Activated naive CD8-positive, alpha-beta T cell treated with anti-CD3 and anti-CD28 coated beads, Interleukin-2, amount 10 ng/mL, durations not matched to agents 7 days and 5 days (primary cell): ENCODE data around the gene GNB2. TPM values are rescaled to one million over a fixed set of nuclear protein-coding genes. Genes with fewer than 3 reads are reported as not detected.

Experiments used
- ATAC-seq: fragments of 150-1000 bp; cut with Tn5 transposase; one replicate; pipeline ENCODE4 v1.10.0; 2021; ENCODE audit warnings: low read depth, moderate library complexity
- POLR2A ChIA-PET: fragments of 350-600 bp; sonication (Branson Sonifier 250); formaldehyde crosslinking; loops from one replicate; lab custom pipeline; 2021; ENCODE audit warnings: antibody characterized with exemption; lab: Charles Lee
- DNase-seq: peaks from one replicate; pipeline ENCODE4 v3.0.0; 2021
- H3K27ac Mint-ChIP-seq: one replicate; pipeline ENCODE4 v1.8.0; 2022; ENCODE audit warnings: mild to moderate bottlenecking, mixed read lengths
- H3K27me3 Mint-ChIP-seq: one replicate; pipeline ENCODE4 v1.8.0; 2022; ENCODE audit warnings: mild to moderate bottlenecking, moderate library complexity, mixed read lengths
- H3K36me3 Mint-ChIP-seq: one replicate; pipeline ENCODE4 v1.8.0; 2021; ENCODE audit warnings: mild to moderate bottlenecking, mixed read lengths
- H3K4me1 Mint-ChIP-seq: one replicate; pipeline ENCODE4 v1.8.0; 2021; ENCODE audit warnings: mixed read lengths
- H3K4me3 Mint-ChIP-seq: one replicate; pipeline ENCODE4 v1.8.0; 2022; ENCODE audit warnings: mild to moderate bottlenecking, moderate library complexity, mixed read lengths
- H3K9me3 Mint-ChIP-seq: one replicate; pipeline ENCODE4 v1.8.0; 2021; ENCODE audit warnings: mixed read lengths
- total RNA-seq, 2 experiments: library from RNA; stranded (reverse); gene quantifications; one replicate each; pipeline ENCODE4 v1.2.3, GENCODE V29; 2021

GNB2 gene
- total RNA-seq, 2 experiments from 2014 or later, result 203 to 216 TPM

DNA sequence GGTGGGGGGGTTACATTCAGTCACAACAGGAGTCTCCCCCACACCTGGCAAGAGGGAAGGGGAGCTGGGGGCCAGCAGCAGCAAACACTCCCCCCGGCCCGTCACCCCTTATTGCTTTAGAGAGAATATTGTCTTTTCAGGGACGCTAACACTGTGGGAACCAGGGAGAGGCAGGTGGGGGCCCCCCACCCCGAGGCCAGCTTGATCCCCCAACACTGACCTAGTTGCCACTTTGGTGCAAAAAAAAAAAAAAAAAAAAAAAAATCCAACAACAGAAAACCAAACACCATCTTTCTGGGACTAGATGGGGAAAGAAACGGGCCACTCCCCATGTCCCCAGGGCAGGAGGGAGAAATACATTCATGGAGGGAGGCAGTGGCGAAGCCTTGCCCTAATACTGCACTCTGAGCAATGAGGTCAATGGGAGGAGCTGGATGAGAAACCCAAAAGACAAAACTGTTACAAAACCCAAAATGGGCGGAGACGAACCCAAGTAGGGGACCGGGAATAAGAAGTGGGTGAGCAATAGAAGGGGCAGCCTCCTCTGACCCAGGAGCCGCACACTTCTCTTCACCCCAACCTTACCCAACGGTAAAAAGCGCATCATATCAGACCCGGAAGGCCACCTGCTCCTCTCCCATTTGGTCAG lies 6.5 kb downstream of the GNB2 start:
- H3K4me1 Mint-ChIP-seq, result peaks cover 9% of the 10 kb centered on the region
- DNase-seq, result peak; percentile 27
- peaks cover 19% of the 10 kb centered on the region for H3K36me3 Mint-ChIP-seq
- POLR2A ChIA-PET, result interaction anchor here (0.5 to 2.2 kb wide), 11 partner anchors 10 to 620 kb away, joined by 3 to 20 read pairs (median 4); partner anchors contain the start of genes MOSPD3 and POP7
- no peak overlapping the region for H3K4me3 Mint-ChIP-seq
- peak overlapping the region; percentile 19 for H3K27ac Mint-ChIP-seq
- ATAC-seq, result no peak
- no peaks in the 10 kb centered on the region for H3K9me3 Mint-ChIP-seq
- no peaks in the 10 kb centered on the region for H3K27me3 Mint-ChIP-seq

DNA sequence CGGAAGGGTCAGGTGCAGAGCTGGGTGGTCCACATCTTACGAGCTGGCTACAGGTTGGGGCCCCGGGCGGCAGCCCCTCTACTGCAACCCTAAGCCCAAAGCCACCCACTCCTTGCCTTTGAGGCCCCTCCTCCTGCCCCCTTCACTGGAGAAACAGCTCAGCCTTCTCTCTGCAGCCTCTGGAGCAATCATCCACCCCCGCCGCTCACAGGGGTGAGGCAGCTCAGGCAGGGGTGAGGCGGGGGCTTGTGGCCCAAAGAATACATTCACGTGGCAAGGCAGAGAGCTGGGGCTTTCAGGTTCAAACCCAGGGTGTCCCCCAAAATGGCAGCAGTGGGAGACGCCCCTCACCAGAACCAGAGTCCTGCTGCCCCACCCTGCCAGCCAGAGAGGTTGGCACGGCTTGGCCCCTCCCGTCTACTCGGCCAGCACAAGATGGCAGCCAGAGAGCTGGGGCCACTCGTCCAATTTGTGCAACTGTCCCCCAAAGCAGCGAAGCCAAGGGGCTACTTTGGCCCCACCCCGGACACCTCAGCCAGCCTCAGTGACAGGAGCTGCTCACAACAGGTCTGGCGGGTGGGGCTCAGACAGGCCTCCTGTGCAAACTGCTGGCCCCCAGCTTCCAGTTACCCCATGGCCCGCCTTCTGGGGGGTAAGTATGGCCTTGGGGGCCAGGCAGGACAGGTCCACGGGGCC lies 7.2 kb downstream of the GNB2 start:
- H3K27ac Mint-ChIP-seq, result no peak overlapping the region
- peak; percentile 39 for DNase-seq

DNA sequence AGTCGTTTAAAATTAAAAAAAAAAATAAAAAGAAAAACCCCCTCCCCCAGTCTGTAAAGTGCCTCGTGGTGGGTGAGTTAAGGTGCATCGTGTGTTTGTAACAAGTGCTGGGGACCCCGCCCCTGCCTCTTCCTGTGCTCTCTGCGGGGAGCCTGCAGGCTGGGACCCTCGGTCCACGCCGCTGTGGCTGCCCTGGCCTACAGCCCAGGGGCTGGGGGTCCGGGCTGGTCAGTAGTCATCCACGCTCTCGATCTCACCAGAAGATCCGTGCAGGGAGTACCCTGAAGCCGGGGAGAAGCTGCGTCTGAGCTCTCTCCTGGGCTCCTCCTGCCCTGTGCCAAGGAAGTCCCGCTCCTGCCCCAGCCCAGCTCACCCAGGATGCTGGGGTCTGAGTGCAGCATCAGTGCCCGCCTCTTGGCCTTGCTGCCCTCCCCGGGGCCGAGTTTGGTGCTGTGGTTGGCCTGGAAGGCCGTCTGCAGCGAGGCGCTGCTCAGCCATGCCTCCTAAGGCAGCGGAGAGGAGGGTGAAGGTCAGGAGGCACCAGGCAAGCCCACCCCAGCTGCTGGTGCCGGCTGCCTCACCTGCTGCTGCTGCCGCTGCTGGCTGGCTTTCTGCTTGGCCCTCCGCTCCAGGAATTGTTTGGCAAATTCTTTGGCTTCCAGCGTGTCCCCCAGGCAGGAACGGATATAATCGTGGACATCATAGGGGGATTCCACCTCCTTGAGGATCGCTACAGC lies 8.1 kb downstream of the GNB2 start:
- POLR2A ChIA-PET, result interaction anchor here (0.7 to 2.2 kb wide), 7 partner anchors 8 to 235 kb away, joined by 3 to 20 read pairs (median 6); partner anchors contain the start of gene POP7
- no peak for ATAC-seq
- Mint-ChIP-seq H3K4me1 (peaks cover 5% of the 10 kb centered on the region), H3K27me3 (no peaks in the 10 kb centered on the region), H3K36me3 (peaks cover 14% of the 10 kb centered on the region), H3K27ac (no peak overlapping the region), H3K9me3 (no peaks in the 10 kb centered on the region), H3K4me3 (no peak overlapping the region)
- peak; percentile 35 for DNase-seq

More for the DNA sequence above, 7.2 kb downstream of the GNB2 start:
- H3K4me3 Mint-ChIP-seq, result no peak overlapping the region
- POLR2A ChIA-PET, result interaction anchor here (0.5 to 2.2 kb wide), 11 partner anchors 9 to 234 kb away, joined by 3 to 20 read pairs (median 4); partner anchors contain the start of gene POP7
- ATAC-seq, result no peak
- no peaks in the 10 kb centered on the region for H3K27me3 Mint-ChIP-seq
- peaks cover 18% of the 10 kb centered on the region for H3K36me3 Mint-ChIP-seq
- H3K4me1 Mint-ChIP-seq, result peaks cover 9% of the 10 kb centered on the region
- H3K9me3 Mint-ChIP-seq, result no peaks in the 10 kb centered on the region

DNA sequence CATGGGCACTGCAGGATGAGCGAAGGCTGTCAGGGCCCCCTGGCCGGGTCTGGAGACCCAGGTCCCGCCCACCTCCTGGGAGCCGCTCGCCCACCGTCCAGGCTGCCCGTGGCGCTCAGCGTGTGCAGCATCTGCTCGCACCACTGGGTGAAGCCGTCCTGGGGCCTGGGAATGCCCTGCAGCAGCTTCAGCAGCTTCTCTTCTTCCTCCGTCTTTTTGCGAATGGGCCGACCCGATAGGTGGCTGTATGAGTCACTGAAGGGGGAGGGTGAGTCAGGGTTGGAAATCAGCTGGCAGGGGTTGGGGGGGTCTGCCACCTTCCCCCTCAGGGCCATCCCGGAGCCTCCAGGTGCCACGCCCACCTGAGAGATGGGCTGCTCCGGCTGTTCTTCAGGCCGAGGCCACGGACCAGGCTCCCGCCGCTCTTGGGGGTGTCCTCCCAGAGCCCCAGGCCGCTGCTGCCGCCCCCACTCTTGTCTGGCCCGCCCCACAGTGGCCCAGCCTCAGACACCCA lies 8.7 kb downstream of the GNB2 start:
- Mint-ChIP-seq H3K27ac (no peak overlapping the region), H3K4me1 (peaks cover 4% of the 10 kb centered on the region), H3K9me3 (no peaks in the 10 kb centered on the region), H3K4me3 (no peak overlapping the region), H3K27me3 (no peaks in the 10 kb centered on the region), H3K36me3 (peaks cover 10% of the 10 kb centered on the region)
- ATAC-seq, result no peak
- DNase-seq, result peak; percentile 34
- POLR2A ChIA-PET, result interaction anchor here (0.8 to 2.0 kb wide), 4 partner anchors 9 to 96 kb away, joined by 3 to 6 read pairs (median 5); partner anchors contain the start of genes FBXO24 and LRCH4

DNA sequence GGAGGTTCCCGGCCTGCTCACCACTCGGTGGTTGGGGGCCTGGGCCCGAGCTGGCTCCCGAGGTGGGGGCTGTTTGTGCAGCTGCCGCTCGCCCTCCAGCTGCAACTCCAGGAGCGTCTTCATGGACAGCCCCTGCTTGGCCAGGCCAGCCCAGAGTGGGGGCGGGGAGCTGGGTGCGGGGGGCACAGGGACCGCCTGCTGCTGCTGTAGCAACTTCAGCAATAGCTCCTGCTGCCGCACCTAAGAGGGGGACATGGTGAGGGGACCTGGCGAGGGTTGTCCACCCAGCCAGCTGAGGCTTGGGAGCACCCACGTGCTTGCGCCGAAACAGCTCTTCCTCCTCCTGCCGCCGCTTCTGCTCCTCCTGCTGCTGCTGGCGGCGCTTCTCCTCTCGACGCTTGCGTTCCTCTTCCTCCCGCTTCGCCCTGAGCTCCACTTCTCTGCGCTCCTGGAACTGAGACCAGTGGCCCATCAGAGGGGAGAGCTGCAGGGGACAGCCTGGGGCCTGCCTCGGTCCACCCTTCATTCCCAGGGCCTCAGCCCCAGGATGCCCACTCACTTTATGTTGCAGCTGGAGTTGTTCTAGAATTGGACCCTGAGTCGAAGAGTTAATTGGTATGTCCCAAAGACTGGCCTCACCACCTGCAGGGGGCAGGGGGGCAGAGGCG lies 9.6 kb downstream of the GNB2 start:
- peaks cover 9% of the 10 kb centered on the region for H3K36me3 Mint-ChIP-seq
- DNase-seq (peak; percentile 29), ATAC-seq (no peak)
- POLR2A ChIA-PET, result interaction anchor here (0.7 to 1.8 kb wide), 4 partner anchors 10 to 205 kb away, joined by 3 to 6 read pairs (median 4); partner anchors contain the start of genes FBXO24 and LRCH4
- H3K4me1 Mint-ChIP-seq, result peaks cover 4% of the 10 kb centered on the region
- no peaks in the 10 kb centered on the region for H3K27me3 Mint-ChIP-seq
- H3K9me3 Mint-ChIP-seq, result no peaks in the 10 kb centered on the region
- no peak overlapping the region for H3K4me3 Mint-ChIP-seq
- H3K27ac Mint-ChIP-seq, result peak overlapping the region; percentile 54

DNA sequence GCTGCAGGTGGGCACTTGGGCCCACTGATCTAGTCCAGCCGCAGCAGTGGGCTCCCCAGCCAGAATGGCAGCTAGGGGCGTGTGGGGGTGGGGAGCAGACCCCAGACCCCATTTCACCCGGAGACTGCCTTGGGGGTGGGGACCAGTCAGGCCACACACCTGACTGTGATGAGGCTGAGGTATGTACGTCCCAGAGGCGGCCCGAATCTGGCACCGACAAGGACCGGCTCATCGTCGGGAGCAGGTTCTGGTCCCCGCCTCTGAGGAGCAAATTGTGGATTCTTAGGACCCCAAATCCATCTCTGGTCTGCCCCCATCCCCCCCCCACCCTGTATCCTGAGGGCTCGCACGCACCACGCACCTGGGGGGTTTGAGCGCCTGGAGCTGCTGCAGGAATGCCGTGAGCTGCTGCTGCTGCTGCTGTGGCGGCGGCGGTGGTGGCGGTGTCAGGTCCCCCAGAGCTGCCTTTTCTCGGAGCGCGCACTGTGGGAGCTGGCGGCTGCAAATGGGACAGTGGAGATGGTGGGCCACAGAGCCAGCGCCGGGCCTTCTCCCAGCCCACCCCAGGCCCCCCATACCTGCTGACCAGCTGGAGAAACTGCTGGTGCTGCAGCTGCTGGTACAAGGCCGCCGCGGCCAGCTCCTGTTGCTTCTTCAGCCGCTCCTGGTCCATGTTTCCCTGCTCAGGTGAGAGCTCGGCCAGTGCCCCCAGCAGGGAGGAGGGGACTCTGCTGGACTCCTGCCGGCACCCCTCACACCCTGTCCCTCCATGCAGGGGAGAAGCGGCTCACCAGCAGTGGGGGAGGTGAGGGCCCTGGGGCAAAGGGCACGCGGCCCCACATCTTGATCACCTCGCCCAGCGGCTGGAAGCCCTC lies 10.4 kb downstream of the GNB2 start:
- no peaks in the 10 kb centered on the region for H3K9me3 Mint-ChIP-seq
- POLR2A ChIA-PET, result interaction anchor here (0.7 to 1.8 kb wide), 4 partner anchors 8 to 206 kb away, joined by 4 to 14 read pairs (median 5); partner anchors contain the start of genes FBXO24 and LRCH4
- H3K36me3 Mint-ChIP-seq, result peaks cover 5% of the 10 kb centered on the region
- H3K27me3 Mint-ChIP-seq, result no peaks in the 10 kb centered on the region
- ATAC-seq (no peak), DNase-seq (no peak)
- no peak overlapping the region for H3K4me3 Mint-ChIP-seq
- H3K4me1 Mint-ChIP-seq, result peaks cover 3% of the 10 kb centered on the region
- no peak overlapping the region for H3K27ac Mint-ChIP-seq

DNA sequence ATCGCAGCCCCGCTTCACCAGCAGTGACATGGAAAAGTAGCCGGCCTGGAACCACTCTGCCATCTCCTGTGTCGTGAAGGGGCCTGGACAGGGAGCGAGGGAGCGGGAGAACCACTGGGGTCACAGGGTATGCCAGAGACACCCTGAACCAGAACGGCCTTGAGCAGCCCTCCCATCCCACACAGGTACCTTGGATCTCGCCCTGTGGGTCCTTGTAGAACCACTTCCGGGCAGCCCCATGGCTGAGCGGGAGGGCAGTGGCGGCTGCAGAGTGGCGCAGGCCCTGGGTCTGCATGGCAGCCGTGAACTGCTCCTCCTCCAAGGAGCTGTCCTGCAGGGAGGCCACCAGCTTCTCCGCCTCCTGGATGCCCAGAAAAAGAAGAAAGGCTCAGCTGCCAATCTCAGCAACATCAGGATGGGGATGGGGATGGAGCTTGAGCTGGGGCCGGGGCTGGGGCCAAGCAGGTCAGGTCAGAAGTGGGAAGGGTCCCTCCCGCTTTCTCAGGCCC lies 11.0 kb downstream of the GNB2 start:
- POLR2A ChIA-PET, result interaction anchor here (1.6 kb wide), 1 partner anchor 9 kb away, joined by 14 read pairs; no protein-coding TSS in a partner anchor
- Mint-ChIP-seq H3K27ac (no peak overlapping the region), H3K4me3 (no peak overlapping the region), H3K27me3 (no peaks in the 10 kb centered on the region), H3K4me1 (peaks cover 1% of the 10 kb centered on the region), H3K36me3 (peaks cover 3% of the 10 kb centered on the region), H3K9me3 (no peaks in the 10 kb centered on the region)
- ATAC-seq, result no peak
- no peak for DNase-seq

DNA sequence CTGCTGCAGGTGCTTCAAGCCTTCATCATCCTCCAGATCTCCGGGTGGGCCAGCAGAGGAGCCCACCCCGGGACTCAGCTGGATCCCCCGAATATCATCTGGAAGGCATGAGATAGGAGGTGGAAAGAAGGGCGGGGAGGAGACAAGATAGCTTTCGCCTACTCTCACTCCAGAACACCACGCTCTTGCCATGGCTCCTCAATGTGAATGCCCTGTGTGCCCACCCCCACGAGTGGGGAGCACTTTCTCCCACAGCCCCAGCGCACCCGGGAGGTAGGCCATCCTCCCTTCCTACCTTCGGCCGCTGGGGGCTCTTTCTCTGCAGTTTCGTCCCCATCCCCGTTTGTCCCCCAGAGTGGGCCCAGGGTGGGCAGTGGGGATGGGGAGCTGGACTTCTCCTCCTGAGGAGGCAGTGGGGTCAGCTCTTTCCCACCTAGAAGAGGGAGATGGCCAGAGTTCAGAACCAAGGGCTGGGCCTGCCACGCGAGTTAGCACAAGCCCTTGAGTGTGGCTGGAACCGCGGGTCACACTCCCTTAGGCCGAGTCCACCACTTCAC lies 11.6 kb downstream of the GNB2 start:
- no peak for ATAC-seq
- H3K4me3 Mint-ChIP-seq, result no peak overlapping the region
- H3K27ac Mint-ChIP-seq, result no peak overlapping the region
- H3K9me3 Mint-ChIP-seq, result no peaks in the 10 kb centered on the region
- no peak for DNase-seq
- peaks cover 3% of the 10 kb centered on the region for H3K36me3 Mint-ChIP-seq
- H3K4me1 Mint-ChIP-seq, result peaks cover 3% of the 10 kb centered on the region
- POLR2A ChIA-PET, result interaction anchor here (1.6 kb wide), 1 partner anchor 9 kb away, joined by 14 read pairs; no protein-coding TSS in a partner anchor
- no peaks in the 10 kb centered on the region for H3K27me3 Mint-ChIP-seq

DNA sequence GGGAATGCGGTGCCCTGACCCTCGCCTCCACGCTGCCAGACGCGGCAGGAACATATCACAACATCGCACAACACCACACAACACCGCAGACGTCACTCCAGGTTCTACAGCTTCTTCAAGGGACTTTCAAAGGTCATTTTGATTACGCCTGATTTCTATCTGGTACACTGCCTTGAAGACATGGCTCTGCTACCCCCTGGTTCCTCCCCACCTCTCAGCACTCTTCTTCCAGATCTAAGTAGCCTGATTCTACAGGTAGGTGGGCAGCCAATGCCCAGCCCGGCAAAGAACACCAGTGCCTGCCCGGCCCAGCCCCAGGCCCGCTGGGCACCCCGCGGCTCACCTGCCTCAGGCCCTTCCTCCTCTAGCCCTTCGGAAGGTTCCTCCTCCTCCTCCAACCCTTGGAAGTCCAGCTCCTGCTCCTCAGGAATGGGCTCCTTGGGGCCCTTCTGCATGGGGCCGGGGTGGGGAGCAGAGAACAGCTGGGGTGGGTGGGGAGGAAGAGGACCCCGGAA lies 12.1 kb downstream of the GNB2 start:
- no peak for ATAC-seq
- Mint-ChIP-seq H3K36me3 (peaks cover 3% of the 10 kb centered on the region), H3K4me1 (peaks cover 3% of the 10 kb centered on the region), H3K27ac (no peak overlapping the region), H3K4me3 (no peak overlapping the region), H3K9me3 (no peaks in the 10 kb centered on the region), H3K27me3 (no peaks in the 10 kb centered on the region)
- no peak for DNase-seq
- POLR2A ChIA-PET, result interaction anchor here (1.6 kb wide), 1 partner anchor 10 kb away, joined by 14 read pairs; no protein-coding TSS in a partner anchor

DNA sequence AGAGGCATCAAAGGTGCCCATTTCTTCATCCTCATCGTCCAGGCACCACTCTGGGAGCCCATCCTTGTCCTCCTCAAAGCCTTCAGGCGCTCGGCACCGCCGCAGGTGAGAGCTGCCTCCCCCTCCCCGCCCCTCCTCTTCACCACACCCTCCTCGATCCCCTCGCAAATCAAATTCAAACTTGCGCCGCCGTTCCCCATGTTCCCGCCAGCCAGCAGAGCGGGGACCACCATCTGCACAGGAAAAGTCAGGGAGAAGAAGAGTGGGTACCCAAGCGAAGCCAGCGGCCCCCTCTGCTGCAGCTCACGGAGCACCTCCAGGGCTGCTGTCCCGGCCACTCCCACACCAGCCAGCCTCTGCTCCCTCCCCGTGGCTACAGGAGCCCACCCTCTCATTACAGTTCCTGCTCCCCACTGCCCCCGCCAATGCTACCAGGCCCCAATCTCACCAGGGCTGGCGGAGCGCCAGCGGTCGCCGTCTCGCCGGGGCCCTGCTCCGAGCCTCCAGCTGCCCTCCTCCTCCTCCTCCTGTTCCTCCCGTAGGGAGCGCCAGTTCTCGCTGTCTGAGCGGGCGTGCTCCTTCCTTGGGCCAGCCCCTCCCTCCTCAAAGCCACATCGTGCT lies 12.8 kb downstream of the GNB2 start:
- Mint-ChIP-seq H3K36me3 (peaks cover 3% of the 10 kb centered on the region), H3K9me3 (no peaks in the 10 kb centered on the region), H3K27me3 (no peaks in the 10 kb centered on the region), H3K4me1 (peaks cover 3% of the 10 kb centered on the region), H3K27ac (no peak overlapping the region), H3K4me3 (no peak overlapping the region)
- ATAC-seq (no peak), DNase-seq (no peak)
- POLR2A ChIA-PET, result no interaction called here

DNA sequence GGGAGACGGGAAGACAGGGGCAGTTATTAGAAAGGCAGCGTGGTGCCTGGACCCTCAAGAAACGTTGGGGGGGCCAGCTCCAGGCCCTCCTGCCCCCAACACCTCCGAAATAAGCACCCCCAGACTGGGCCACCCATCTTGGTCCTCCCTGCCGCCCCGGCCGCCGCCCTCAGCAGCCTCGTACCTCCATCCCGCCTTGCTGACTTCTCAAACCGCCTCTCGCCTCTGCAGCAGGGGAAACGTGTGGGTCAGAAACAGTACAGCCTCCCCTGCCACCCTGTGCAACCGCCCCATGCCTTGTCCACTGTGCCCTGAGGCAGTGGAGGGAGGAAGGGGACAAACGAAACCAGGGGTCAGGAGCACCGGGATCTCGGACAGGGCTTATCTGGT lies 13.3 kb downstream of the GNB2 start:
- POLR2A ChIA-PET, result no interaction called here
- no peak overlapping the region for H3K4me3 Mint-ChIP-seq
- H3K4me1 Mint-ChIP-seq, result peaks cover 6% of the 10 kb centered on the region
- H3K36me3 Mint-ChIP-seq, result peaks cover 3% of the 10 kb centered on the region
- H3K27ac Mint-ChIP-seq, result peak overlapping the region; percentile 48
- H3K27me3 Mint-ChIP-seq, result no peaks in the 10 kb centered on the region
- DNase-seq (no peak), ATAC-seq (no peak)
- H3K9me3 Mint-ChIP-seq, result no peaks in the 10 kb centered on the region
